NCI-H1048 (cell line): ENCODE measurements around the gene ZBED1.
"Not testable (repeated sequence)": the region's sequence is repeated elsewhere in the genome, so short reads cannot be mapped to it uniquely, and the experiment has no call there.

Experiments used
- DNase-seq: peaks from one replicate; lab custom pipeline; 2025; lab: John Stamatoyannopoulos, UW

ZBED1 gene

DNA sequence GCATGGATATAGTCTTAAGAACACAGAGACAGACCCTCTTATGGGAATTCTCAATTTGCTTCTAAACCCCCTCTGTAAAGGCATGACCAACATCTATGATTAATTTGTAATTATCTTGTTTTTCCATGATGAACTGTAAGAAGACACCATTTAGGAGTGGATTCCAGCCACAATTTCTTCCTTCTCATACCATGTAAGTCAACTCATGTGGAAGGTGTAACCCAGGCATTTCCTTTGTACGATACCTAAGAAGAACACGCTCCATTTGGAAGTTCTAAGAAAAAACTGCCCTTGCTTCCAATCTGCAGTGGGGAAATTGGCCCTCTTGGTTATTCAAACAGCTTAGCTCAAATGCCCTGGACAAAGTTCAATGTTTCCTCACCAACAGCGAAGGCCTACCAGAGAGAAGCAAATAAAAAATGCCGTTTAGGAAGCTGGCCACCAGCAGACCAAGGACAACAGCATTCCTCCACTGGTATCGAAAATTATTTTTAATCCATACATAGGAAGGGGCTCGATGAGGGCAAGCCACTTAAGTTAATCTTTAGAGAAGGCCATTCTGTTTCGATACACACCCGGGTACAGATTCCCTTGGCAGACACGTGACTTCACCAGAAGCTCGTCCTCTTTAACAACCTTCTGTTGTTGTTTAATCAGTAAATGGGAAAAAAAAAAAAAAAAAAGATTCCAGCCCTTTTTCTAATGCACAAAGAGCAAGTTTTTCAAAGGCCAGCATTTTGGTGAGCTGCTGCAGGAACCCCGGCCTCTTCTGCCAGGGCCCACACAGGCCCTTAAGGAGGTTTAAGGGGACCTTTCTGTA is 2.6 kb downstream of the ZBED1 start:
- DNase-seq = no peak

DNA sequence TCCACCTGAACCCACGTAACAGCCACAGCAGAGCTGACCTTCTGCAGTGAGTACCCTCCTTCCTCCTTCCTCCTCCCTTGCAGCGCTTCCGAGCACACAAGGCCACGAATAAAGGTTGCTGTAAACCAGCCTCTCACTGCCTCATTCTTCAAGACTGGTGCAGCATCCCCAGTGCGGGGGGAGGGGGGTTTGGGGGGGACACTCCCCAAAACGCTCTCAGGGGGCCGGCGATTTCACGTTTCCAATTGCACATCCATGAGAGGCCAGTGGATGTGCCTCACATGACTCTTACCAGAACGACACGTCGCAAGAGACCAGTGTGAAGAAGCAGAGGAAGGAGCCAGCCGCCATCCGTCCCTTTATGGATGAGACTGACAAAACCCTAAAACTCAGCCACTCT is 5.2 kb downstream of the ZBED1 start:
- no peak for DNase-seq

- no peak for DNase-seq
Measured at GRCh38 chrX:2492531-2493218, 8.1 kb downstream of the ZBED1 start.

DNA sequence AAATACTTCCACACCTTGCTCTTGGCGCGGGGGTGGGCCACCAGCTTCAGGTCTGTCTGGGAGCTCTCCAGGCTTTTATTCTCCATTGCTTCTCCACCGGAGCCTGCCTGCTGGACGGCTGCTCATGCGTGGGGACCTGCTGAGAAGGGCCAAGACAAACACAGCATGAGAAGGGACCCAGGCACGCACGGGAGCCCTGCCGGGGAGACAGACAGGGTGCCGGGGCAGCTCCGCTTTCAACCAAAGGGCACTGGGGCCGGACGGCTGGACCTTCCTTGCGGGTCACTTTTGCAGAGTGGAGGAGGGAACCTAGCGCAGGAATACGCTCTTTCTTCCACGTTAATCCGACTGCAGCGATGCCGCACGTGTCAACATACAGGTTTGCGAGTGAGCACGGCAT is 10.1 kb downstream of the ZBED1 start:
- DNase-seq = no peak

DNA sequence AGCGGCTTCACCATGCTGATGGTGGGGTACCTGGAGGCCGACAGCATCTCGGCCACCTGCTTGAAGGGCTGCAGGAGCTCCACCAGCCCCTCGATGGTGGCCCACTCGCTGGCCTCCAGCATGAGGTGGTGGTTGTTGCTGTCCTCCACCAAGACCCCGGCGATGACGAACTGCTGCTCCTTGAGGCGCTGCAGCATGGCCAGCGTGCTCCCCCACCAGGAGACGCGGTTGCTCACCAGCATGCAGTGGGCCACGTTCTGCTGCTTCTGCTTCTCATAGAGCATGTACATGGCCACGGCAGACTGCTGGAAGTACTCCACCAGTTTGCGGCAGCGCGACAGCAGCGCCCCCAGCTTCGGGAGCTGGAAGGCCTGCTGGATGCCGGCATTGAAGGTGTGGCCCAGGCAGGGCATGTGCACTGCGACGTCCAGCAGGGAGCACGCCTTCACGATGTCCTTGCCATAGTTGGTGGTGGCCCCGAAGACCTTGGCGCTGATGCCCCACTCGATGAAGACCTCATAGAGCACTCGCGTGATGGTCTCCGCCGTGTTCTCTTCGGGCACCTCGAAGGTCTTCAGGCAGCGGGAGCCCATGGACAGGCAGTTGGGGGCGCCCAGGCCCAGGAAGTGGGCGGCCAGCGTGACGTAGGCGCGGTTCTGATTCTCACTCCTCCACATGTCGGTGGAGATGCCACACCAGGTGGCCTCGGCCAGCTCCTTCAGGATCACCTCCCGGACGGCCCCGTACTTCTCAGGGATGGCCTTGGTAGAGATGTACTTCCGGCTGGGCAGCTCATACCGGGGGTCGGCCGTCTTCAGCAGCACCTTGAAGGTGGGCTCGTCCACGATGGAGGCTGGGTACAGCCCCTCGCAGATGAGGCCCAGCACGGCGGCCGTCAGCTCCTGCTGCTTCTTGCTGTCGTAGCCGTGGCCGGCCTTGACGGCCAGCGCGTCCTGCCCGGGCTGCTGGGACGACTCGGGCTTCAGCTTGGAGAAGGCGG is 11.0 kb downstream of the ZBED1 start:
- no peak for DNase-seq

DNA sequence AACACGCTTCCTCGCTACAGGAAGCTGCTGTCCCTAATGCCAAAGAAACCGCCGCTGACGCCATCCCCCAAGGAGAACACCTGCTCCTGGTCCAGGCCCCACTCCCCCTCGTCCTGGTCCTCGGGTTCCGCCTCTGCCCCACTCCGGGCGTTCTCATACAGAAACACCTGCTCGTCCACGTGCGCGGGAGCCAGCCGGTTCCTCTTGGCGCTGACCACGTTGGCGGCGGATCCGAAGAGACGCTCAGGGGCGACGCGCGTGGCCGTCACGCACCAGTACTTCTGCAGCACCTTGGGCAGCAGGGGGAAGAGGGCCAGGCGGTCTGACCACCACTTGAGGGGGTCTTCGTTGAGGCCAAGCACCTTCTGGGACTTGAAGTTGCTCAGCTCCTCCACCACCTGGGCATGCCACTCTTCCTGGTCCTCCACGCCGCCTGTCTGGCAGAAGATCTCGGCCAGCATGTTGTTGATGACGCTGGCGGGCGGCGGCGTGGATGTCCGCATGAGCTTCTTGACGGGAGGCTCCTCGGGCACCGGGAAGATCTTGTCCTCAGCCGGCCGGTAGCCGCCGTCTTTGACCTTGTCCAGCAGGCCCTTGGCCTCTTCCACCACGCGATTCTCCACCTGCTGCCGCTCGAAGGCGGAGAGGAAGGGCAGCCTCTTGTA is 12.0 kb downstream of the ZBED1 start:
- DNase-seq = no peak

DNA sequence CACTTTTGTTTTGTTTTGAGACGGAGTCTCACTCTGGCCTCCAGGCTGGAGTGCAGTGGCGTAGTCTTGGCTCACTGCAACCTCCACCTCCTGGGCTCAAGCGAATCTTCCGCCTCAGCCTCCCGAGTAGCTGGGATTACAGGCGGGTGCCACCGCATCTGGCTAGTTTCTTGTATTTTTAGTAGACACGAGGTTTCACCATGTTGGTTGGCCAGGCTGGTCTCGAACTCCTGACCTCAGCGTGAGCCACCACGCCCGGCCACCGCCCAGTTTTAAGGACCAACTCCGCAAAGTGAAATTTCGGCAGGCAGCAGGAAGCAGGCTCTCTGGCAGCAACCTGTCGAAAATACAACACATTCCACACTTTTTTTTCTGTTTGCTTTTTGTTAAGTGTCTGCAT is 13.4 kb downstream of the ZBED1 start:
- no peak for DNase-seq

GRCh38 chrX:2486476-2487133 is 14.2 kb downstream of the ZBED1 start:
- DNase-seq = no peak

DNA sequence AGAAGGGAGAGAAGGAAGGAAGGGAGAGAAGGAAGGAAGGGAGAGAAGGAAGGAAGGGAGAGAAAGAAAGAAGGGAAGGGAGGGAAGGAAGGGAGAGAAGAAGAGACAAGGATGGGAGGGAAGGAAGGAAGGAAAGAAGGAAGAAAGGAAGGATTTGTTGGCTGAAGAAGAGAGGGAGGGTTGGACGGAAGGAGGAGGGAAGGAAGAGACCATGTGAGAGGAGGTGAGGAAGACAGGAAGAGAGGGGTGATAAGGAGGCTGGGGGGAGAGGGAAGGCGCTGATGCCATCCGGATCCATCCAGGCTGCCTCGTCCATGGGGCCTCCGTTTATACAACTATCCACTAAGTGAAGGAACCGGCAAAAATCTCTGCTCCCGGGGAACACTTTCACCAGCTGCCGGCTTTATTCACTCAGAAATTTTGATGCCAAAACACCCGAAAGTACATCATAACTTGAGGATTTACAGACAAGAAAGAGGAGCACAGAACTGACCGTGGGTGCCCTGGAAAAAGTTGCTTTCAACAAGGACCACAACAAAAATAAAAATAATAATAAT is 14.9 kb downstream of the ZBED1 start:
- DNase-seq = no peak

- no peak for DNase-seq
Measured at GRCh38 chrX:2484721-2485648, 15.8 kb downstream of the ZBED1 start.

DNA sequence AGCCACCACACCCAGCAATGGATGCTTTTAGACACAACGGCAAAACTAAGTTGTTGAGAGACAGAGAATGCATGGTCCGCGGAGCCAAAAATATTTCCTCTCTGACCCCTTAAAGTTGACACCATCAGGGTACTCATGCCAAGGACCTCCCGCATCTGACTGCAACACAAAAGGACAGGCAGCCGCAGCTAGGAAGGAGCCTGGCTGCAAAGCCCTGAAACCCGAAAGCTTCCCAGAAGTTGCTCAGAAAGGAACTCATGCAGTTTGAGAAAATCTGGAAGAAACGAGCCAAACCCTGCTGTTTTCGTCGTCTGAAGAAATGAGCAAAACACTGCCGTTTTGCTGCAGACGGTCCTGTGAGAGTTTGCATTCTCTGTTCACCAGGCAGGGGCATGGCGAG is 16.5 kb downstream of the ZBED1 start:
- no peak for DNase-seq

GRCh38 chrX:2483398-2484060 is 17.2 kb downstream of the ZBED1 start:
- no peak for DNase-seq

DNA sequence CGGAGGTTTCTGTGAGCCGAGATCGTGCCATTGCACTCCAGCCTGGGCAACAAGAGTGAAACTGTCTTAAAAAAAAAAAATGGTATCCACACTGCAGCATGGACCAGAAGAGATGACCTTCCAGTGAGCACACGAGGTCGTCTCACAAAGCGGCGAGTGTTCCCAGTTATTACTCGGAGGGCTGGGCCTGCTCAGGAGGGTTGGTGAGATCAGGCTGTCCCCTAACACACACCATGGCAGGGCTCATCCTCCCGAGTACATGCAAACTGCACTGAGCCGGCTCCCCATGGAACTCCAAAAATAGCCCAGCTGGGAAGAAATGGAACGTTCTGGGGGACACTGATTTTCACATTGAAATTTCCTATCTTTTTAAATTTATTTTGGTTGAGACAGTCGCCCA is 19.2 kb downstream of the ZBED1 start:
- not testable (repeated sequence) for DNase-seq

GRCh38 chrX:2479982-2480381 is 20.8 kb downstream of the ZBED1 start:
- not testable (repeated sequence) for DNase-seq

- no peak for DNase-seq
Measured at GRCh38 chrX:2479420-2479780, 21.4 kb downstream of the ZBED1 start.

- no peak for DNase-seq
Measured at GRCh38 chrX:2478546-2479419, 22.0 kb downstream of the ZBED1 start.

GRCh38 chrX:2477313-2477712 is 23.5 kb downstream of the ZBED1 start:
- DNase-seq = not testable (repeated sequence)
